CD4-positive, alpha-beta T cell (primary cell): Measurements from ENCODE around the gene SGSH. TPM values are rescaled to one million over a fixed set of nuclear protein-coding genes. Genes with fewer than 3 reads are reported as not detected.

Experiments
- ATAC-seq: fragments of 200-7000 bp; cut with Tn5 transposase; one replicate; pipeline ENCODE4 v1.10.0; 2022; ENCODE audit warnings: mild to moderate bottlenecking; ENCODE audit not compliant: poor library complexity
- CTCF ChIA-PET: fragments of 350-600 bp; sonication (Branson Sonifier 250); formaldehyde crosslinking; loops from one replicate; lab custom pipeline; 2021; ENCODE audit warnings: antibody characterized with exemption, inconsistent platforms; lab: Charles Lee
- POLR2A ChIA-PET: fragments of 350-600 bp; sonication (Branson Sonifier 250); formaldehyde crosslinking; loops from one replicate; lab custom pipeline; 2021; ENCODE audit warnings: antibody characterized with exemption, inconsistent platforms; lab: Charles Lee
- DNase-seq, 14 experiments: peaks; one replicate each; pipeline ENCODE4 v3.0.0-alpha.2; 2013 to 2020; ENCODE audit warnings: mixed read lengths in 2 of 14
- H3K27ac ChIP-seq, 2 donors: one replicate each; pipeline versions ENCODE4 v1.5.1 to v1.7.0; 2013; ENCODE audit warnings: low read length in 2 of 2, low read depth in 1 of 2, mild to moderate bottlenecking in 1 of 2
- H3K27me3 ChIP-seq, 2 experiments: 1 replicate in 1 of 2; 2 replicates in 1 of 2; pipeline versions ENCODE4 v1.6.1 to v1.7.0; 2013; ENCODE audit warnings: low read length in 2 of 2, control low read depth in 1 of 2, mild to moderate bottlenecking in 1 of 2, moderate library complexity in 1 of 2; ENCODE audit not compliant: insufficient read depth in 2 of 2, control insufficient read depth in 1 of 2
- H3K36me3 ChIP-seq: one replicate; pipeline ENCODE4 v1.6.1; 2013; ENCODE audit warnings: low read length, control low read depth; ENCODE audit not compliant: insufficient read depth
- H3K4me1 ChIP-seq: one replicate; pipeline ENCODE4 v1.6.1; 2013; ENCODE audit warnings: low read length, control low read depth; ENCODE audit not compliant: insufficient read depth
- H3K4me3 ChIP-seq: one replicate; pipeline ENCODE4 v1.5.1; 2013; ENCODE audit warnings: mild to moderate bottlenecking, low read length, moderate library complexity
- H3K9me3 ChIP-seq, 2 experiments: 1 replicate in 1 of 2; 2 replicates in 1 of 2; pipeline versions ENCODE4 v1.6.1 to v1.7.0; 2013; ENCODE audit warnings: low read length in 2 of 2, mild to moderate bottlenecking in 2 of 2, control low read depth in 1 of 2, moderate library complexity in 1 of 2; ENCODE audit not compliant: control insufficient read depth in 1 of 2, insufficient read depth in 1 of 2
- H3K27ac Mint-ChIP-seq: one replicate; pipeline ENCODE4 v1.8.0; 2020; ENCODE audit warnings: mixed read lengths
- H3K27me3 Mint-ChIP-seq: one replicate; pipeline ENCODE4 v1.8.0; 2021; ENCODE audit warnings: mixed read lengths
- H3K36me3 Mint-ChIP-seq: one replicate; pipeline ENCODE4 v1.8.0; 2021; ENCODE audit warnings: low read depth, mixed read lengths
- H3K4me1 Mint-ChIP-seq: one replicate; pipeline ENCODE4 v1.8.0; 2021; ENCODE audit warnings: low read depth, mixed read lengths
- H3K4me3 Mint-ChIP-seq: one replicate; pipeline ENCODE4 v1.8.0; 2020; ENCODE audit warnings: mild to moderate bottlenecking, mixed read lengths
- H3K9me3 Mint-ChIP-seq: one replicate; pipeline ENCODE4 v1.8.0; 2020; ENCODE audit warnings: mixed read lengths
- intact Hi-C, 2 experiments: fragments of 100-400 bp; cut with DNase I in 1 of 2; cut with micrococcal nuclease in 1 of 2; formaldehyde crosslinking; loops; one replicate each; pipeline versions ENCODE4 v1.15.1 to v1.9.0; 2023 to 2025; cut with DNase I, micrococcal nuclease
- total RNA-seq, 174 experiments: library from RNA in 2 of 174; stranded (reverse) in 2 of 174; gene quantifications; one replicate each; pipeline ENCODE4 v1.2.3 and lab custom pipeline; 2021 to 2026
- TF ChIP-seq, protein P1 (sequence below): fragments of 200-600 bp; IDR thresholded peaks from one replicate; pipeline ENCODE4 v1.8.0; 2022; ENCODE audit warnings: antibody characterized with exemption, mild to moderate bottlenecking

SGSH gene
- total RNA-seq, 2 experiments from 2014 or later: 97.9 to 102 TPM

DNA sequence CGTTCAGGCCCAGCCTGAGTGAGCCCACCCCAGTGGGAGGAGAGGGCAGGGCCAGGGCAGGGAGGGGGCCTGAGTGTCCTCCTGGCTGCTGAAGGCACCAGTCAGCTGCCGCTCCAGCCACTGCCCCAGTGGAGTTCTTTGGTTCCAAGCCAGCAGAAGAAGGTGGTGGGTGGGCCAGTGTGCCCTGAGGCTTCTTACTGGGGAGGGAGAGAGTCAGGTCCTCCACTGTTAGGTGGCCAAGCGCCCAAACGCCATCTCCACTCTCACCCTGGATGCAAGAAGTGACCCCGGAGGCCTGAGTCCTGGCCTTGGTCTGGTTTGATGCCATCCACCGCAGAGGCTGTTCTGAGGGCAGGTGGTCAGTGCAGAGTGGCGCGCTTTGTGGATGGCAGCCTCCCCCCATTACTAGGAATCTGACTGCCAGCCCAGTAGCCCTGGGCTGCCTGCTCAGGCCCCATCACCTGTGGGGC lies 42.7 kb upstream of the SGSH start:
- Mint-ChIP-seq H3K4me1 (peaks cover 61% of the 10 kb centered on the region), H3K27me3 (no peaks in the 10 kb centered on the region), H3K9me3 (no peaks in the 10 kb centered on the region), H3K27ac (peak overlapping the region; percentile 94), H3K36me3 (peaks cover 29% of the 10 kb centered on the region), H3K4me3 (peak overlapping the region; percentile 98)
- Histone ChIP-seq H3K4me3 (peak overlapping the region; percentile 97), H3K9me3 (no peaks in the 10 kb centered on the region), H3K27me3 (no peaks in the 10 kb centered on the region), H3K27ac (peak overlapping the region; percentile 76 to 97), H3K4me1 (peaks cover 83% of the 10 kb centered on the region), H3K36me3 (peaks cover 12% of the 10 kb centered on the region)
- TF ChIP-seq, protein P1, sequence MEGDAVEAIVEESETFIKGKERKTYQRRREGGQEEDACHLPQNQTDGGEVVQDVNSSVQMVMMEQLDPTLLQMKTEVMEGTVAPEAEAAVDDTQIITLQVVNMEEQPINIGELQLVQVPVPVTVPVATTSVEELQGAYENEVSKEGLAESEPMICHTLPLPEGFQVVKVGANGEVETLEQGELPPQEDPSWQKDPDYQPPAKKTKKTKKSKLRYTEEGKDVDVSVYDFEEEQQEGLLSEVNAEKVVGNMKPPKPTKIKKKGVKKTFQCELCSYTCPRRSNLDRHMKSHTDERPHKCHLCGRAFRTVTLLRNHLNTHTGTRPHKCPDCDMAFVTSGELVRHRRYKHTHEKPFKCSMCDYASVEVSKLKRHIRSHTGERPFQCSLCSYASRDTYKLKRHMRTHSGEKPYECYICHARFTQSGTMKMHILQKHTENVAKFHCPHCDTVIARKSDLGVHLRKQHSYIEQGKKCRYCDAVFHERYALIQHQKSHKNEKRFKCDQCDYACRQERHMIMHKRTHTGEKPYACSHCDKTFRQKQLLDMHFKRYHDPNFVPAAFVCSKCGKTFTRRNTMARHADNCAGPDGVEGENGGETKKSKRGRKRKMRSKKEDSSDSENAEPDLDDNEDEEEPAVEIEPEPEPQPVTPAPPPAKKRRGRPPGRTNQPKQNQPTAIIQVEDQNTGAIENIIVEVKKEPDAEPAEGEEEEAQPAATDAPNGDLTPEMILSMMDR: no peak
- CTCF ChIA-PET: no interaction called here
- POLR2A ChIA-PET: interaction anchor here (0.7 to 1.1 kb wide), 5 partner anchors 17 to 113 kb away, joined by 3 to 6 read pairs (median 4); partner anchors contain the start of gene SGSH
- DNase-seq: peak in 1 of 14 experiments; percentile 43
- intact Hi-C loops: loop anchor here (2.0 to 10.0 kb wide), 2 partner anchors 116 to 1252 kb away; partner anchors contain the start of genes ACTG1 (in 1 of the 2) and EIF4A3 (in 1 of the 2)
- ATAC-seq: no peak

DNA sequence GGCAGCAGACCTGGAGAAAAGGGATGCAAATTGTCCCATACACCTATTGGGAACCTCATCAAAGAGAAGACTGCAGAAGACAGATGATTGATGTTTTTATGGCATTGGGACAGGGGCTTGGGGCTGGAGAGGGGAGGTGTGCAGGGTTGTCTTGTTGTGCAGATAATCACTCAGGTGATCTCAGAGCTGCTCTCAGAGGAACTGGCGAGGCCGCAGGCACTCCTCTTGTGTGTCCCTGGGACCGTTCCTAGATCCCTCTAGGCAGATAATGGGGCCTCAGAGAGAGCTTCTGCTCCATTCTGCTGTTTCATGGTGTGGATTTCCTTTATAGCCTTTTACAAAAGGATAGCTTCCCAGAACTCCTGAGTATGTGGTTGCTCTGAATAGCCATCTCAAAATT lies 42.2 kb upstream of the SGSH start:
- TF ChIP-seq, protein P1: no peak
- intact Hi-C loops: loop anchor here (2.0 to 10.0 kb wide), 2 partner anchors 115 to 1253 kb away; partner anchors contain the start of genes ACTG1 (in 1 of the 2) and EIF4A3 (in 1 of the 2)
- H3K36me3 ChIP-seq: peaks cover 8% of the 10 kb centered on the region
- Mint-ChIP-seq H3K36me3 (peaks cover 29% of the 10 kb centered on the region), H3K4me1 (peaks cover 58% of the 10 kb centered on the region), H3K4me3 (peak overlapping the region; percentile 92), H3K27me3 (no peaks in the 10 kb centered on the region), H3K27ac (peak overlapping the region; percentile 94), H3K9me3 (no peaks in the 10 kb centered on the region)
- H3K27me3 ChIP-seq: no peaks in the 10 kb centered on the region
- CTCF ChIA-PET: no interaction called here
- peaks cover 82% of the 10 kb centered on the region for H3K4me1 ChIP-seq
- POLR2A ChIA-PET: interaction anchor here (0.7 to 2.1 kb wide), 4 partner anchors 10 to 43 kb away, joined by 3 to 11 read pairs (median 4); no protein-coding TSS in a partner anchor
- ATAC-seq: no peak
- peak overlapping the region; percentile 76 to 97 for H3K27ac ChIP-seq
- H3K9me3 ChIP-seq: no peaks in the 10 kb centered on the region
- DNase-seq: peak in 2 of 14 experiments; percentile 29 to 35
- peak overlapping the region; percentile 89 for H3K4me3 ChIP-seq

DNA sequence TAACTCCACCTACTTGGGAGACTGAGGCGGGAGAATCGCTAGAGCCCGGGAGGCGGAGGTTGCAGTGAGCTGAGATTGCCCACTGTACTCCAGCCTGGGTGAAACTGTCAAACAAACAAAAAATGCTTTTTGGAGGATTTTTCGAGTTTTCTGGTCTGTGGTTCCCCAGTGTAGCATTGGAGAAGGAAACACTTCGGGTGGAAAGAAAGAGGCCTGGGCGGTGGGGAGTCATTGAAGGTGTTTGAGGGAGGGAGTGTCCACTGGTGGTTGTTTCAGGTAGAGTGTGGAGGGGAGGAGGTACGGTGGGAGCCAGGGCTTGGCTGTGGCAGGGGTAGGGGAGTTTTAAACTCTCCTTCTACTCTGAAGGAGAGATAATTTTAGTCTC lies 41.8 kb upstream of the SGSH start:
- H3K36me3 Mint-ChIP-seq: peaks cover 29% of the 10 kb centered on the region
- Histone ChIP-seq H3K27me3 (no peaks in the 10 kb centered on the region), H3K36me3 (peaks cover 7% of the 10 kb centered on the region), H3K27ac (peak overlapping the region; percentile 76 to 97), H3K4me1 (peaks cover 79% of the 10 kb centered on the region), H3K4me3 (peak overlapping the region; percentile 89), H3K9me3 (no peaks in the 10 kb centered on the region)
- H3K27ac Mint-ChIP-seq: peak overlapping the region; percentile 94
- DNase-seq (no peak), ATAC-seq (no peak)
- ChIA-PET POLR2A (interaction anchor here (0.6 to 2.1 kb wide), 5 partner anchors 9 to 42 kb away, joined by 3 to 11 read pairs (median 3); partner anchors contain the start of genes SGSH and SLC26A11), CTCF (no interaction called here)
- intact Hi-C loops: loop anchor here (2.0 to 10.0 kb wide), 3 partner anchors 43 to 1253 kb away; partner anchors contain the start of genes ACTG1 (in 1 of the 2) and EIF4A3 (in 1 of the 2)
- peak overlapping the region; percentile 92 for H3K4me3 Mint-ChIP-seq
- H3K4me1 Mint-ChIP-seq: peaks cover 56% of the 10 kb centered on the region
- H3K9me3 Mint-ChIP-seq: no peaks in the 10 kb centered on the region
- no peaks in the 10 kb centered on the region for H3K27me3 Mint-ChIP-seq
- TF ChIP-seq, protein P1: no peak
